Gastrocnemius medialis (tissue), 4 donors: ENCODE data around the gene XYLT2. TPM values are rescaled to one million over a fixed set of nuclear protein-coding genes. Genes with fewer than 3 reads are reported as not detected.

Source experiments
- ATAC-seq, 2 donors: fragments of 150-250 bp; one replicate each; pipeline ENCODE4 v1.9.1; 2016
- DNase-seq, 2 donors: peaks; one replicate each; pipeline ENCODE4 v3.0.0-alpha.2; 2019
- H3K27ac ChIP-seq, 4 donors: fragments of 200-600 bp; sonication (generic); 1 replicate in 1 of 4; 2 replicates in 3 of 4; pipeline ENCODE4 v1.5.1; 2016 to 2018; ENCODE audit warnings: mild to moderate bottlenecking in 2 of 4, moderate library complexity in 1 of 4
- H3K27me3 ChIP-seq, 3 donors: fragments of 200-600 bp; sonication (generic) in 2 of 3; 1 replicate in 1 of 3; 2 replicates in 2 of 3; pipeline versions ENCODE4 v1.5.1 to v1.6.0; 2016 to 2019; ENCODE audit warnings: mild to moderate bottlenecking in 1 of 3, moderate library complexity in 1 of 3
- H3K36me3 ChIP-seq, 2 donors: fragments of 200-600 bp; sonication (generic) in 1 of 2; one replicate each; pipeline ENCODE4 v1.5.1; 2017 to 2018
- H3K4me1 ChIP-seq, 2 donors: fragments of 200-600 bp; sonication (generic) in 1 of 2; one replicate each; pipeline ENCODE4 v1.5.1; 2016 to 2017; ENCODE audit warnings: mild to moderate bottlenecking in 2 of 2
- H3K4me3 ChIP-seq, 4 donors: fragments of 200-600 bp; sonication (generic) in 3 of 4; 1 replicate in 1 of 4; 2 replicates in 3 of 4; pipeline ENCODE4 v1.5.1; 2016 to 2019; ENCODE audit warnings: mild to moderate bottlenecking in 2 of 4
- H3K9me3 ChIP-seq, 3 donors: fragments of 200-600 bp; sonication (generic) in 2 of 3; 1 replicate in 1 of 3; 2 replicates in 2 of 3; pipeline ENCODE4 v1.5.1; 2016 to 2019
- CTCF ChIP-seq, 5 experiments: fragments of 450-650 bp in 3 of 5; fragments of 200-600 bp in 2 of 5; sonication (generic) in 2 of 5; IDR thresholded peaks in 4 of 5; conservative IDR thresholded peaks in 1 of 5; 1 replicate in 4 of 5; 2 replicates in 1 of 5; pipeline ENCODE4 v1.5.1; 2016 to 2019; ENCODE audit warnings: antibody characterized with exemption in 5 of 5, mild to moderate bottlenecking in 3 of 5, moderate library complexity in 3 of 5
- POLR2A ChIP-seq, 2 donors: fragments of 450-650 bp; IDR thresholded peaks; one replicate each; pipeline ENCODE4 v1.6.1; 2017; ENCODE audit warnings: antibody characterized with exemption in 2 of 2, mild to moderate bottlenecking in 2 of 2, moderate library complexity in 2 of 2
- in situ Hi-C, 4 donors: fragments of 200-750 bp; cut with MboI; loops; one replicate each; pipeline versions ENCODE4 v1.15.0 to v1.8.0; 2017; ENCODE audit warnings: low sequenced_read_pairs in 4 of 4
- intact Hi-C: fragments of 100-400 bp; cut with DNase I; formaldehyde crosslinking; loops from one replicate; pipeline ENCODE4 v1.15.1; 2023; ENCODE audit warnings: low total_unique reads
- total RNA-seq, 4 donors: library from RNA; depleted of rRNA; stranded (reverse); fragments of >200 nt; gene quantifications; one replicate each; pipeline versions ENCODE4 v1.1.0 to v1.2.3, GENCODE V29; 2016

Gene XYLT2
- total RNA-seq, 4 donors from 2014 or later = 7.9 to 12.6 (median 9.8) TPM

- no peaks in the 10 kb centered on the region for H3K36me3 ChIP-seq
- H3K9me3 ChIP-seq = no peaks in the 10 kb centered on the region
- no peak for ATAC-seq
- DNase-seq = no peak
- peaks cover 0 to 2% (median 0%) of the 10 kb centered on the region in 3 donors for H3K27me3 ChIP-seq
- no peak overlapping the region for H3K27ac ChIP-seq
- intact Hi-C loops (no loop called here), in situ Hi-C loops (no loop called here)
- no peaks in the 10 kb centered on the region for H3K4me1 ChIP-seq
- TF ChIP-seq POLR2A (IDR thresholded peaks at IDR 0.05) = no peak
- no peak for TF ChIP-seq CTCF (IDR thresholded peaks at IDR 0.05 in 4 of 5, conservative IDR thresholded peaks at IDR 0.05 in 1 of 5)
- no peak overlapping the region for H3K4me3 ChIP-seq
These were observed 20.0 kb upstream of the XYLT2 start for GRCh38 chr17:50325906-50326305.

GRCh38 chr17:50326831-50327364, 19.0 kb upstream of the XYLT2 start:
- no peaks in the 10 kb centered on the region for H3K36me3 ChIP-seq
- no peak for ATAC-seq
- no peak for TF ChIP-seq POLR2A (IDR thresholded peaks at IDR 0.05)
- TF ChIP-seq CTCF (IDR thresholded peaks at IDR 0.05 in 4 of 5, conservative IDR thresholded peaks at IDR 0.05 in 1 of 5) = no peak
- in situ Hi-C loops (no loop called here), intact Hi-C loops (no loop called here)
- DNase-seq = no peak
- no peaks in the 10 kb centered on the region for H3K4me1 ChIP-seq
- no peak overlapping the region for H3K27ac ChIP-seq
- no peaks in the 10 kb centered on the region for H3K9me3 ChIP-seq
- no peak overlapping the region for H3K4me3 ChIP-seq
- peaks cover 0 to 2% (median 0%) of the 10 kb centered on the region in 3 donors for H3K27me3 ChIP-seq

- intact Hi-C loops = no loop called here
- no peak for DNase-seq
- TF ChIP-seq POLR2A (IDR thresholded peaks at IDR 0.05) (no peak), CTCF (IDR thresholded peaks at IDR 0.05 in 4 of 5, conservative IDR thresholded peaks at IDR 0.05 in 1 of 5) (no peak)
- no peaks in the 10 kb centered on the region for H3K36me3 ChIP-seq
- ATAC-seq = no peak
- H3K27me3 ChIP-seq = peaks cover 0 to 2% (median 0%) of the 10 kb centered on the region in 3 donors
- in situ Hi-C loops = no loop called here
- no peak overlapping the region for H3K27ac ChIP-seq
- H3K4me1 ChIP-seq = no peaks in the 10 kb centered on the region
- no peaks in the 10 kb centered on the region for H3K9me3 ChIP-seq
- no peak overlapping the region for H3K4me3 ChIP-seq
These were observed 17.3 kb upstream of the XYLT2 start for GRCh38 chr17:50328363-50329325.

- intact Hi-C loops = no loop called here
- peaks cover 0 to 2% (median 0%) of the 10 kb centered on the region in 3 donors for H3K27me3 ChIP-seq
- H3K4me3 ChIP-seq = no peak overlapping the region
- no peak for DNase-seq
- no peaks in the 10 kb centered on the region for H3K9me3 ChIP-seq
- in situ Hi-C loops = no loop called here
- no peaks in the 10 kb centered on the region for H3K4me1 ChIP-seq
- no peak overlapping the region for H3K27ac ChIP-seq
- ATAC-seq = no peak
- TF ChIP-seq POLR2A (IDR thresholded peaks at IDR 0.05) (no peak), CTCF (IDR thresholded peaks at IDR 0.05 in 4 of 5, conservative IDR thresholded peaks at IDR 0.05 in 1 of 5) (no peak)
- no peaks in the 10 kb centered on the region for H3K36me3 ChIP-seq
These were observed 16.2 kb upstream of the XYLT2 start for GRCh38 chr17:50329716-50330115.
